ENCODE data around the gene ZNF644.

DNA sequence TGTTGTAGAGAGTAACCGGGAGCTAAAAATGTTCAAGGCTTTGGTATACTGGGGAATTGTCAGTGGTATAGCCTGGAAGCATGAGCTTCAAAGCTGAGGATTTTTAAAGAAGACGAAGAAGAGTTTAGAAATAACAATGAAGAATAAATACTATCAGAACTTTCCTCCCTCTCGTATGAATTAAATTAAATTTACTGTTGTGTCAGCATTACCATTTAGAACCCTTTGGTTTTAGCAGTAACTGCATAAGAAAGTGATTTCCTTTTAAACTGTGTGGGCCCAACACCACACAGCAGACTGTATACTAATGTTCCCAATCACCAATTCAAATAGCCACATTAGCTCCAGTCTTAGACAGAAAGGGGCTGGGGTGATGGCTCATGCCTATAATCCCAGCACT lies 122.6 kb downstream of the ZNF644 start:
- TF ChIP-seq, protein P1, sequence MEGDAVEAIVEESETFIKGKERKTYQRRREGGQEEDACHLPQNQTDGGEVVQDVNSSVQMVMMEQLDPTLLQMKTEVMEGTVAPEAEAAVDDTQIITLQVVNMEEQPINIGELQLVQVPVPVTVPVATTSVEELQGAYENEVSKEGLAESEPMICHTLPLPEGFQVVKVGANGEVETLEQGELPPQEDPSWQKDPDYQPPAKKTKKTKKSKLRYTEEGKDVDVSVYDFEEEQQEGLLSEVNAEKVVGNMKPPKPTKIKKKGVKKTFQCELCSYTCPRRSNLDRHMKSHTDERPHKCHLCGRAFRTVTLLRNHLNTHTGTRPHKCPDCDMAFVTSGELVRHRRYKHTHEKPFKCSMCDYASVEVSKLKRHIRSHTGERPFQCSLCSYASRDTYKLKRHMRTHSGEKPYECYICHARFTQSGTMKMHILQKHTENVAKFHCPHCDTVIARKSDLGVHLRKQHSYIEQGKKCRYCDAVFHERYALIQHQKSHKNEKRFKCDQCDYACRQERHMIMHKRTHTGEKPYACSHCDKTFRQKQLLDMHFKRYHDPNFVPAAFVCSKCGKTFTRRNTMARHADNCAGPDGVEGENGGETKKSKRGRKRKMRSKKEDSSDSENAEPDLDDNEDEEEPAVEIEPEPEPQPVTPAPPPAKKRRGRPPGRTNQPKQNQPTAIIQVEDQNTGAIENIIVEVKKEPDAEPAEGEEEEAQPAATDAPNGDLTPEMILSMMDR (IDR thresholded peaks at IDR 0.05) = no peak
- TF ChIP-seq EZH2 (IDR thresholded peaks at IDR 0.05; ENCODE audit: borderline replicate concordance, insufficient read depth, low read depth, low read length, poor library complexity, severe bottlenecking) = no peak
